ENCODE data around the gene HS2ST1.
"Not testable (repeated sequence)": the region's sequence is repeated elsewhere in the genome, so short reads cannot be mapped to it uniquely, and the experiment has no call there.

HS2ST1 gene

GRCh38 chr1:86975993-86976550 lies 61.6 kb downstream of the HS2ST1 start:
- DNase-seq: no peak

DNA sequence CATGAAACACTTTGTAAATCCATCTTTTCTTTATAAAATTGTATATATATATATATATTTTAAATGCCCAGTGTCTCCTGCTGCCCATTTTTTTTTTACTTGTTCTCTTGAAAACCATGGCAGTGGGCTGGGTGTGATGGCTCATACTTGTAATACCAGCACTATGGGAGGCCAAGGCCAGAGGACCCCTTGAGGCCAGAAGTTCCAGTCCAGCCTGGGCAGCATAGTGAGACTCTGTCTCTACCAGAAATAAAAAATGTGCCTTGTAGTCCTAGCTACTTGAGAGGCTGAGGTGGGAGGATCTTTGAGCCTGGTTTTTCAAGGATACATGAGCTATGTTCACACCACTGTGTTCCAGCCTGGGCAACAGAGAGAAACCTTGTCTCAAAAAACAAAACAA lies 62.2 kb downstream of the HS2ST1 start:
- DNase-seq: no peak

GRCh38 chr1:86981482-86982213 lies 67.2 kb downstream of the HS2ST1 start:
- no peak for DNase-seq

GRCh38 chr1:86983677-86984076 lies 69.2 kb downstream of the HS2ST1 start:
- not testable (repeated sequence) for DNase-seq

GRCh38 chr1:86987446-86987845 lies 73.0 kb downstream of the HS2ST1 start:
- DNase-seq: no peak

DNA sequence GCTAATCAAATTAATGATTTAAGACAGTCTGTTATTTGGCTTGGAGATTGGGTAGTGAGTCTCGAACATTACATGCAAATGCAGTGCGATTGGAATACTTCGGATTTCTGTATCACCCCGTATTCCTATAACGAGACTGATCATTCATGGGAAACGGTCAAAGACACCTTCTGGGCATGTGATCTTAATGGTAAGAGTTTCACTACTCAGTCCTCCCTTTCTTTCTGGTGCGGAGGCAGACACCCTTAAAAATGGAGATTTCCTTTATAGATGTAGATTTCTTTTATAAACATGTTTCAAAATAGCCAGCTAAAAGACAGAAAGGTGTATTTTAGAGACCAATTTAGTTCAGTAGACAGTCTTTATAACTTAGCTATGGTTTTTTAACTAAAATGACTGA lies 74.4 kb downstream of the HS2ST1 start:
- no peak for DNase-seq

DNA sequence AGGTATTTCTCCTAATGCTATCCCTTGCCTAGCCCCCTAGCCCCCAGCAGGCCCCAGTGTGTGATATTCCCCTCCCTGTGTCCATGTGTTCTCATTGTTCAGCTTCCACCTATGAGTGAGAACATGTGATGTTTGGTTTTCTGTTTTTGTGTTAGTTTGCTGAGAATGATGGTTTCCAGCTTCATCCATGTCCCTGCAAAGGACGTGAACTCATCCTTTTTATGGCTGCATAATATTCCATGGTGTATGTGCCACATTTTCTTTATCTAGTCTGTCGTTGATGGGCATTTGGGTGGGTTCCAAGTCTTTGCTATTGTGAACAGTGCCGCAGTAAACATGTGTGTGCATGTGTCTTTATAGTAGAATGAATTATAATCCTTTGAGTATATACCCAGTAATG lies 75.3 kb downstream of the HS2ST1 start:
- not testable (repeated sequence) for DNase-seq

GRCh38 chr1:86990826-86991225 lies 76.4 kb downstream of the HS2ST1 start:
- no peak for DNase-seq

GRCh38 chr1:86991549-86992186 lies 77.2 kb downstream of the HS2ST1 start:
- no peak for DNase-seq

DNA sequence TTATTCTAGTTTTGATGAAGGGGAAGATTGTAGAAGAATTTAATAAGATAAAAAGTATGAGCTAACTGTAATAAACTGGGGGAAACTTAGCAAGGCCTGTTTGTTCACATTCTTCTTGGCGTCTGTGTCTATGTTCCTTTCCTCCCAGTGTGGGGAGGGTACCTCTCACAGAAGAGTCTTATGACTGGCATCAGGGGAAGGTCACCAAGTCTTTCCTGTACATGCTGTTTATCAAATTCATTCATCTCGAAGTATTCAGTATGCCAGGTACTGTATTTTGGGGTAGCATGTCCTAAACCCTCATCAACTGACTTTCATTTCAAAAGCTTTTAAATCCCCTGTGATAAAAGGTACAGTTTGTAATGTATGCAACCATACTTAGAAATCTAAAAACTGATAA lies 78.4 kb downstream of the HS2ST1 start:
- no peak for DNase-seq

- DNase-seq: no peak
These were observed 79.0 kb downstream of the HS2ST1 start for GRCh38 chr1:86993269-86993985.

- DNase-seq: no peak
These were observed 79.6 kb downstream of the HS2ST1 start for GRCh38 chr1:86994061-86994460.

GRCh38 chr1:86997538-86997937 lies 83.1 kb downstream of the HS2ST1 start:
- no peak for DNase-seq

- DNase-seq: no peak
These were observed 83.8 kb downstream of the HS2ST1 start for GRCh38 chr1:86998280-86998679.

DNA sequence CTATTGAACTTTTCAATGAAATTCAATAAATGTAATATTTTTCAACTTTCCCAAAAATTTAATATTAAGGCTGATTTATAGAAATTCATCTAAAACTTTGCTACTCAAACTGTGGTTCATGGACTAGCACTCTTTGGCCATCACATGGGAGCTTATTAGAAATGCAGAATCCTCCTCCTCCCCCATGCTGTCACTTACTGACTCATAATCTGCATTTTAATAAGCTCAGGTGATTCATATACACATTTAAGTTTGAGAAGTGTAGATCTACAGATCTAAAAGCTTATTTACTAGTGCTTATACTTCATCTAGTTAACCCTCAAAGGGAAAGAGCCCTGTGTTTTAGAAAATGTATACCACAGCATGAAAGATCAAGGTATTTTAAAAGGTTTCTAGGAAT lies 84.3 kb downstream of the HS2ST1 start:
- no peak for DNase-seq

DNA sequence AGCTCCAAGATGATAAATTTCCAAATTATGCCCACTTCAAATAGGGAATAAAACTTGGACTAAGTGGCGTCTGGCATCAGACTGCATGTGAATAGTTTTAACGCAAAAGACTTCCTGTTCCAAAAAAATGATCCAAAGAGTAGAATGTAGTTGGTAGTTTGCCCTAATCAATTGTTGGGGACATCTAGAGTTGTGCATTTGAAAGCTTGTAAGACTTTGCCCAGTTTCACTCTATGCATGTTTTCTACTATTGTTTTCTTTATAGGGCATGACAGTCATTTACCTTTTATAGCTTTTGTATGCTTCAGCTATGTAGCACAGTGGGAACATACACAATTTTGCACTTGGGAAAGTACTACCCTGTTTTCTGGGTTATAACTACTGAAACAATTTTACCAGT lies 86.0 kb downstream of the HS2ST1 start:
- DNase-seq: no peak

GRCh38 chr1:87004857-87005256 lies 90.4 kb downstream of the HS2ST1 start:
- DNase-seq: no peak

- no peak for DNase-seq
These were observed 92.9 kb downstream of the HS2ST1 start for GRCh38 chr1:87007323-87007722.

DNA sequence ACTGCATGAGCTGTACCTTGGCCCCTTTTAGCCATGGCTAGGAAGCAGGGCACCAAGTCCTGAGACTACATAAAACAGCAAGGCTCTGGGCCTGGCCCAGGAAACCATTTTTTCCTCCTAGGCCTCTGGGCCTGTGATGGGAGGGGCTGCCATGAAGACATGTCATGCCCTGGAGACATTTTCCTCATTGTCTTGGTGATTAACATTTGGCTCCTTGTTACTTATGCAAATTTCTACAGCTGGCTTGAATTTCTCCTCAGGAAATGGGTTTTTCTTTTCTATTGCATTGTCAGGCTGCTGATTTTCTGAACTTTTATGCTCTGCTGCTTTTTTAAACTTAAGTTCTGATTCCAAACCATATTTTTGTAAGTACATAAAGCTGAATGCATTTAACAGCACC lies 99.0 kb downstream of the HS2ST1 start:
- DNase-seq: not testable (repeated sequence)

DNA sequence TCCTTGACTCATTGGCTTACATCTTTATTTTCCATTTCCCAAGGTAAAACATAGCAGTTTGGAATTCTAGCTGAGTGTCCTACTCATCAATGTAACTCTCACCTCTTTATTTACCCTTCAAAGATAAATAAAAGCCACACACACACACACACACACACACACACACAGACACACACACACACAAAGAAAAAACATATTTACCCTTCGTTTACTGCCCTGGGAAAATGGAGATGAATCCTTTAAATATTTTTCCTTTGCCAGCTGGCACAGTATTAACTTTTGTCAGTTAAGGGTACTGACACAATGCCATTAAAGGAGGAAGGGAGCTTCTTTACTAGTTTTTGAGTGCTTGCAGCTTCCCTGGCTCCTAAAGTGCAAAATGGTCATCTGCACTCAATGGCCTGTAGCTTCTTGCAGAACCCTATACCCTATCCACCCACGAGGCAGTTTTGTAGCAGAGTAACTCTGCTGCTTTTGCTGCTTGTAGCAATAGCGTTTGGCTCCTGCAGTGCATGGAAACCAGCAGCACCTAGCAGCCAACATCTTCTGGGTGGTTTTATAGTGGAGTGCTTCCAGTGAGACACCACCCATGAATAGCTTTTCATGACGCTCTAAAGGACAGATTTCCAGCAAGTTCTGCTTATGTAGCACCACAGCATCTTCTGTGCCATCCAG lies 103.7 kb downstream of the HS2ST1 start:
- no peak for DNase-seq

GRCh38 chr1:87023326-87023725 lies 108.9 kb downstream of the HS2ST1 start:
- DNase-seq: no peak

DNA sequence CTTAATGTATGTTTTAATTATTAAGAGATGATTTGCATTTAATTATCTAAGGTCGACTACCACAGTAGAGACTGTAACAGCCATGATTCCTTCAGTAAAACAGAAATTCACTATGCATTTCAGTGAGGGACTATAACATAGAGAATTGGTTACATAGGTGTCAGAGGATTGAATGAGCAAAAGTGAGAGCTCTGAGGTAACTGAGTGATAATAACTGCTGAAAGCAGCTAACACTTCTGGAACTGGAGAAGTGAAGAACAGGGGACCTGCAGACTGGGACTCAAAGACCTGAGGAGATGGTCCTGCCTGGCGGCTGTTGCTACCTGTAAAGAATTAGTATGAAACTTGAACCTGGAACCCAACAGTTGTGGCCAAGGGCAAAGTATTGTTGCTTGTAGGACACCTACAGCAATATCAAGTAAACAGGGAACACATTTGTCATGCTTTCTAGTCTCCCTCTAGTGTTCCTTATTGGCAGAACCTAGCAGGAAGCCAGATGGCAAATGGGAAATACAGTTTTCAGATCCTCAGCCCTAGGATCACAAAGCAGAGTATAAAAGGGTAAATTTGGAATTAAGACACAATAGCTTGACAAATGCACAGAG lies 110.6 kb downstream of the HS2ST1 start:
- DNase-seq: no peak

GRCh38 chr1:87027561-87027960 lies 113.1 kb downstream of the HS2ST1 start:
- DNase-seq: not testable (repeated sequence)
